ENCODE data around the gene KRTAP5-8. TPM values are rescaled to one million over a fixed set of nuclear protein-coding genes. Genes with fewer than 3 reads are reported as not detected.
"Not testable (repeated sequence)": the region's sequence is repeated elsewhere in the genome, so short reads cannot be mapped to it uniquely, and the experiment has no call there.

Gene KRTAP5-8
- total RNA-seq, 4 donors from 2014 or later = 3.8 to 8.9 (median 5.3) TPM; not detected in 1

DNA sequence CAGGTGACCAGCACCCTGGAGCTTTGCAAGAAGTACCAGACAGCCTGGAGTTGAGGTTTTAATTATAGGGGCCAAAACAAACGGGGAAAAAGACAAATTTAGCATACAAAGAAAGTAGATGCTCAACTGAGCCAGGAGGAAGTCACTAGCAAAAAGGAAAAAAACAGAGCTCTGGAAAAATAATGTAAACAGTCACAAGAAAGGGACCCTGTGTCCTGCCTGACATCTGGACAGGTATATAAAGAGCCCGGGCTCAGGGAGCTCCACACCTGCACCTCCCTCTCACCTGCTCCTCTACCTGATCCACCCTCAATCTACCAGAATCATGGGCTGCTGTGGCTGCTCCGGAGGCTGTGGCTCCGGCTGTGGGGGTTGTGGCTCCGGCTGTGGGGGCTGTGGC lies 27.4 kb downstream of the KRTAP5-8 start, which contains the start of gene KRTAP5-10:
Gene KRTAP5-10 (plus strand): TSS at position 301 of the 400 bp plus-strand sequence. CDS start 25 bp downstream, at position 326.
- no peaks in the 10 kb centered on the region for H3K36me3 ChIP-seq
- H3K27me3 ChIP-seq = peaks cover 21% of the 10 kb centered on the region
- no peaks in the 10 kb centered on the region for H3K9me3 ChIP-seq
- TF ChIP-seq, protein P1, sequence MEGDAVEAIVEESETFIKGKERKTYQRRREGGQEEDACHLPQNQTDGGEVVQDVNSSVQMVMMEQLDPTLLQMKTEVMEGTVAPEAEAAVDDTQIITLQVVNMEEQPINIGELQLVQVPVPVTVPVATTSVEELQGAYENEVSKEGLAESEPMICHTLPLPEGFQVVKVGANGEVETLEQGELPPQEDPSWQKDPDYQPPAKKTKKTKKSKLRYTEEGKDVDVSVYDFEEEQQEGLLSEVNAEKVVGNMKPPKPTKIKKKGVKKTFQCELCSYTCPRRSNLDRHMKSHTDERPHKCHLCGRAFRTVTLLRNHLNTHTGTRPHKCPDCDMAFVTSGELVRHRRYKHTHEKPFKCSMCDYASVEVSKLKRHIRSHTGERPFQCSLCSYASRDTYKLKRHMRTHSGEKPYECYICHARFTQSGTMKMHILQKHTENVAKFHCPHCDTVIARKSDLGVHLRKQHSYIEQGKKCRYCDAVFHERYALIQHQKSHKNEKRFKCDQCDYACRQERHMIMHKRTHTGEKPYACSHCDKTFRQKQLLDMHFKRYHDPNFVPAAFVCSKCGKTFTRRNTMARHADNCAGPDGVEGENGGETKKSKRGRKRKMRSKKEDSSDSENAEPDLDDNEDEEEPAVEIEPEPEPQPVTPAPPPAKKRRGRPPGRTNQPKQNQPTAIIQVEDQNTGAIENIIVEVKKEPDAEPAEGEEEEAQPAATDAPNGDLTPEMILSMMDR (IDR thresholded peaks at IDR 0.05) = no peak
- TF ChIP-seq POLR2A (IDR thresholded peaks at IDR 0.05) (no peak), EP300 (IDR thresholded peaks at IDR 0.05) (no peak), POLR2AphosphoS5 (IDR thresholded peaks at IDR 0.05) (no peak)
- H3K4me3 ChIP-seq = no peak within 1 kb of the TSS
- WGBS = 45% methylated on average over 4 of the region's 5 CpGs
- no peak within 1 kb of the TSS for H3K27ac ChIP-seq
- no peak for DNase-seq (ENCODE audit: low spot score in 2 of 2)
- peaks cover 11% of the 10 kb centered on the region for H3K4me1 ChIP-seq

DNA sequence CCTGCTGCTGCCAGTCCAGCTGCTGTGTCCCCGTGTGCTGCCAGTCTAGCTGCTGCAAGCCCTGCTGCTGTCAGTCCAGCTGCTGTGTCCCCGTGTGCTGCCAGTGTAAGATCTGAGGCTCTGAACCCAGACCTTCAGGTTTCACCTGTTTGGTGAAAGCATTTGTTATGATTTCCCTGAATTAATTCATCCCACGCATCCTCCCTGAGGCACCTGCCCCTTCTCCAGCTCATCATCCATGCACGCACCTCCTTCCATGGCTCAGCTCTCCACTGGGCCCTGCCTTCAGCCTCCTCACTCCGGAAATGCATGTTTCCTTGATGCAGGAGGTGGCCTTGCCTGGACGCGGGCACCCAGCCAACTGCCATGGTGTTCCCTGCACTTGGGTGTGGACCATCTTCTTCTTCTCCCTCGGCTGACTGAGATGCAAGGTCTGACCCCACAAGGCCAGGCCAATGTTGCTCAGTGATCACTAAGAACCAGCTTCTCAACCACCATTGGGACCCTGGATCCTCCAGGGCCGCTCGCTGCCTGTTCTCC lies 28.3 kb downstream of the KRTAP5-8 start:
- H3K27me3 ChIP-seq = peaks cover 21% of the 10 kb centered on the region
- no peak overlapping the region for H3K27ac ChIP-seq
- H3K4me3 ChIP-seq = no peak overlapping the region
- 49% methylated on average over 10 of the region's 10 CpGs for WGBS
- no peaks in the 10 kb centered on the region for H3K9me3 ChIP-seq
- peaks cover 11% of the 10 kb centered on the region for H3K4me1 ChIP-seq
- no peak for TF ChIP-seq POLR2A (IDR thresholded peaks at IDR 0.05)
- TF ChIP-seq EP300 (IDR thresholded peaks at IDR 0.05) = no peak
- TF ChIP-seq POLR2AphosphoS5 (IDR thresholded peaks at IDR 0.05) = no peak
- TF ChIP-seq, protein P1 (IDR thresholded peaks at IDR 0.05) = no peak
- DNase-seq (ENCODE audit: low spot score in 2 of 2) = no peak
- H3K36me3 ChIP-seq = no peaks in the 10 kb centered on the region

DNA sequence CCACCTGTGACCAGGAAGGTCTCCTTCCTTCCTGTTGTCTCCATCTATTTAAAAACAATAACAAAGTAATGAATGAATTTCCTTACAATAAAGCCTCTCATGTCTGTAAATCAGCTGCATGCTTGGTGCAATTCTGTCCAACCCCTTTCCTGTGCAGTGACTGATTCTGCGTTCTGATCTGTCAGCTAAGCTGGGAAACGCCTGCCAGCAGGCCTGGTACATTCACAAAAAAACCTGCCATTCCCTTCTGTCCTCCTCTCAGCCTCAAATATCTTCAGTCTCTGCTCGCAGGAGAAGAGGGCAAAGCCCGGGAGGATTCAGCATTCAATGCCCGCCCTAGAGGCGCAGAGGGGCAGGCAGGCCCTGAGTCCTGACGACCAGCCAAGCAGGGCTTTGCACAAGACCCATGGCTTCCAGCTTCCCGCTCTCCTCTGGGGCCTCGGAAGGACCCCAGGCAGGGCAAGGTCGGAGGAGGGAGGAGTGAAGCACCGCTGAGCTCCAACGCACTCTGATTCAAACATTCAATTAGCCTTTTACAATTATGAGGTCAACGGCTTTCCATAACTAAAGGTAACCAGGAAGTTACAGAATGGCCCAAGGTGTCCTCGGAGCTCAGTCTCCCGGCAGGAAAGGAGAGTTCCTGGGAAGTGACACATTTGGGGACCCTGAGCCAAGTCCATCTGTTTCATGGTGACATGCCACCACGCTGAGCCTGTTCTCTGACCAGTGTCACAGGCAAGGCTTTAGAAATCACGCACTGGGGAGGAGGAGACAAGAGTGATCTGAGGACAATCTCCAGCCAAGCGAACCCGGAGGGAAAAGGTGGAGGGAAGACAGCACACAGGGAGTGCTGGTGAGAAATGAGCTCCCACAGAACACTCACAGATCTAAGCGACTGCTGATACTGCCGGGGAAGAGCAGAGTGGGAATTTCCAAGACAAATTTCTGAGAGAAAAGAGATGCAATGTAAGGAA lies 29.1 kb downstream of the KRTAP5-8 start:
- not testable (repeated sequence) for H3K36me3 ChIP-seq; H3K9me3 ChIP-seq; DNase-seq (ENCODE audit: low spot score in 2 of 2); H3K27ac ChIP-seq; H3K4me3 ChIP-seq
- H3K27me3 ChIP-seq = peaks cover 21% of the 10 kb centered on the region
- 63% methylated on average over 15 of the region's 21 CpGs for WGBS
- H3K4me1 ChIP-seq = peaks cover 11% of the 10 kb centered on the region

DNA sequence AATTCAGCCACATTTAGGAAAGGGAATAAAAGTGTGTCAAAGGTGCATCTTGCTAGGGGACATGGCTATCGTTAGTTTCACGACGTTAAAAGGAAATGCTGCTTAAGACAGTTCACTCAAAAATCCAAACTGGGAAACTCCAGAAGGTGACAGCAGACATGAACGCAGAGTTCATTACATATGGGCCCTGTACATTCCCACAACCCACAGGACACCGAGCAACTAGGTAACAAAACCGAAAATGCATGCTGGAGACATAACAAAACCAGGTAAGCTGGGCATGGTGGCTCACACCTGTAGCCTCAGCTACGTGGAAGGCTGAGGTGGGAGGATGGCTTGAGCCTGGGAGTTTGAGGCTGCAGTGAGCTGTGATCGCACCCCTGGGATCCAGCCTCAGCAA lies 29.8 kb downstream of the KRTAP5-8 start:
- Histone ChIP-seq H3K27me3 (peaks cover 21% of the 10 kb centered on the region), H3K4me1 (peaks cover 11% of the 10 kb centered on the region)
- not testable (repeated sequence) for DNase-seq (ENCODE audit: low spot score in 2 of 2); H3K4me3 ChIP-seq; H3K9me3 ChIP-seq; H3K36me3 ChIP-seq; H3K27ac ChIP-seq
- WGBS = 71% methylated on average over 8 of the region's 8 CpGs

DNA sequence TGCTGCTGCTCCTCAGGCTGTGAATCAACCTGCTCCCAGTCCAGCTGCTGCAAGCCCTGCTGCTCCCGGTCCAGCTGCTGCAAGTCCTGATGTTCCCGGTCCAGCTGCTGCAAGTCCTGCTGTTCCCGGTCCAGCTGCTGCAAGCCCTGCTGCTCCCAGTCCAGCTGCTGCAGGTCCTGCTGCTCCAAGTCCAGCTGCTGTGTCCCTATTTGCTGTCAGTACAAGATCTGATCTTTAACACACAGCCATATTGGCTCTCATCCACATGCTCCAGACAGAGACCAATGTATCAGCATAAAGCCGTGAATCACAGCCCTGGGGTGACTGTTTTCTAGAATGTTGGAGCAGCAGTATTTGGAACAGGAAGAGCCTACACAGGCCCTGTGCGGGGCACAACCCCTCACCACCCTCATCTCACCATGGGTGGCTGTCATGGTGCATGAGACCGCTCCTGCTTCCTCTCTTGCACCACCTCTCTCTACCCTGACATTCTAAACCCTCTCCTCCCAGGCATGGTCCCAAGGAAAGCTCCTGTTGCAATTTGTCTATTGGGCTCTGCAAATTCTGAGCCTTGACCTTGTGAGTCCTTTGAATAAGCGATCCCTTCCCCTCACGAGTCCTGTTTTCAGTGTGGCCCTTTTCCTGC lies 31.0 kb downstream of the KRTAP5-8 start:
- Histone ChIP-seq H3K27ac (no peak overlapping the region), H3K27me3 (peaks cover 10% of the 10 kb centered on the region), H3K4me1 (peaks cover 11% of the 10 kb centered on the region), H3K4me3 (no peak overlapping the region), H3K9me3 (no peaks in the 10 kb centered on the region), H3K36me3 (no peaks in the 10 kb centered on the region)
- no peak for DNase-seq (ENCODE audit: low spot score in 2 of 2)
- 60% methylated on average over 4 of the region's 8 CpGs for WGBS
- TF ChIP-seq POLR2AphosphoS5 (IDR thresholded peaks at IDR 0.05) (no peak), EP300 (IDR thresholded peaks at IDR 0.05) (no peak), POLR2A (IDR thresholded peaks at IDR 0.05) (no peak)
- TF ChIP-seq, protein P1 (IDR thresholded peaks at IDR 0.05) = no peak

DNA sequence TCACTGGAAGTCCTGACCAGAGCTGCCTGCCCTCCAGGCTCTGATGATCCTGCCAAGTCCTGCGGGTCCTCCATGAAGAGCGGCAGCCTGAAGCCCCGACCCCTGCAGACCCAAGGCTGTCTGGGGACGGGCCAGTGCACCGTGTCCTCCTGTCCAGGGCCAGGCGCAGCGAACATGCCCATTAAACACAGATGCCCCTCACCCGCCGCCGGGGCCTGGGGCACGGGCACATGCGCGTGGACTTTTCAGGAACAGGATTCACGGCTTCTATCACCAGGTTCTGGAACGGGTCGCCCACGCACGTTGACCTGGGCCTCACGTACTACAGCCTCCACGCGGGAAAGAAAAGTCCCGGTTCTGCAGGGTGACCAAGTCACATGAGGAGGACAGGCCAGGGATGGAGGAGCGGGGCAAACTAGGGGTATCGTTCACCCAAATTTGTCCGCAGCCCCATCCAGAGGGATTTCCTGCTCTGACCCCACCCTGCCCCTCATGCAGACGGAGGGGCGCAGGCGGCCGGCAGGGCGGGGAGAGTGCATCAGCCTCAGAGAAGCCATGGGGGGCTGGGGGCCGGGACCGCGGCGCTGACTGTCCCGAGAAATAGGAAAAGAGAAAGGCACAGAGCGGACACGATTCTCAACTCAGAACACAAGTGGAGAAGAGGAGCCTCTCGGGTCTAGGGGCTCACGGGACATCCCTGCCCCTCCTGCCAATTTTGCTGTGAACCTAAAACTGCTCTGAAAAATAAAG lies 33.5 kb downstream of the KRTAP5-8 start:
- not testable (repeated sequence) for H3K9me3 ChIP-seq; DNase-seq (ENCODE audit: low spot score in 2 of 2)
- 84% methylated on average over 27 of the region's 39 CpGs for WGBS

More for the DNA sequence above, 33.5 kb downstream of the KRTAP5-8 start:
- not testable (repeated sequence) for H3K4me3 ChIP-seq, H3K36me3 ChIP-seq, H3K27me3 ChIP-seq, H3K27ac ChIP-seq, H3K4me1 ChIP-seq
